Stimulated activated CD8-positive, alpha-beta memory T cell treated with anti-CD3 and anti-CD28 coated beads, Interleukin-12 subunit alpha, Interleukin-12 subunit beta, amount 100 ng/mL, for 1 hour (primary cell): ENCODE results near the gene SH3PXD2A.

Experiments used
- DNase-seq: peaks from one replicate; pipeline ENCODE4 v3.0.0-alpha.2; 2020; ENCODE audit warnings: low read depth

SH3PXD2A gene

GRCh38 chr10:103812432-103812831 is 42.9 kb downstream of the SH3PXD2A start:
- DNase-seq, result no peak

- DNase-seq, result no peak
Measured at GRCh38 chr10:103812004-103812403, 43.4 kb downstream of the SH3PXD2A start.

- no peak for DNase-seq
Measured at GRCh38 chr10:103811463-103811862, 43.9 kb downstream of the SH3PXD2A start.

- DNase-seq, result no peak
Measured at GRCh38 chr10:103808780-103809179, 46.6 kb downstream of the SH3PXD2A start.

- DNase-seq, result no peak
Measured at GRCh38 chr10:103807996-103808395, 47.4 kb downstream of the SH3PXD2A start.

- DNase-seq, result no peak
Measured at GRCh38 chr10:103806395-103807187, 48.8 kb downstream of the SH3PXD2A start.

GRCh38 chr10:103805781-103806180 is 49.6 kb downstream of the SH3PXD2A start:
- DNase-seq, result no peak

GRCh38 chr10:103804871-103805270 is 50.5 kb downstream of the SH3PXD2A start:
- no peak for DNase-seq

GRCh38 chr10:103803941-103804340 is 51.4 kb downstream of the SH3PXD2A start:
- DNase-seq, result peak; percentile 20

GRCh38 chr10:103802637-103803353 is 52.6 kb downstream of the SH3PXD2A start:
- DNase-seq, result no peak

GRCh38 chr10:103802081-103802480 is 53.3 kb downstream of the SH3PXD2A start:
- DNase-seq, result no peak

- peak; percentile 14 for DNase-seq
Measured at GRCh38 chr10:103800789-103801540, 54.4 kb downstream of the SH3PXD2A start.

- DNase-seq, result no peak
Measured at GRCh38 chr10:103800089-103800488, 55.3 kb downstream of the SH3PXD2A start.

GRCh38 chr10:103799341-103799740 is 56.0 kb downstream of the SH3PXD2A start:
- DNase-seq, result no peak

- DNase-seq, result no peak
Measured at GRCh38 chr10:103798511-103798910, 56.9 kb downstream of the SH3PXD2A start.

- DNase-seq, result no peak
Measured at GRCh38 chr10:103797857-103798256, 57.5 kb downstream of the SH3PXD2A start.

- no peak for DNase-seq
Measured at GRCh38 chr10:103795634-103796270, 59.6 kb downstream of the SH3PXD2A start.

GRCh38 chr10:103794996-103795395 is 60.4 kb downstream of the SH3PXD2A start:
- no peak for DNase-seq

GRCh38 chr10:103793920-103794883 is 61.2 kb downstream of the SH3PXD2A start:
- no peak for DNase-seq

- DNase-seq, result no peak
Measured at GRCh38 chr10:103793429-103793828, 61.9 kb downstream of the SH3PXD2A start.

GRCh38 chr10:103792547-103792946 is 62.8 kb downstream of the SH3PXD2A start:
- no peak for DNase-seq
